HEK293 (cell line): Measurements from ENCODE around the gene GGA3.

Experiments
- CTCF ChIA-PET: fragments of 350-600 bp; formaldehyde crosslinking; extraction: SDS; loops from one replicate; lab custom pipeline; 2021; ENCODE audit warnings: antibody characterized with exemption; lab: Yijun Ruan, JAX
- POLR2A ChIA-PET: fragments of 300-600 bp; formaldehyde crosslinking; extraction: SDS; loops from one replicate; lab custom pipeline; 2020; ENCODE audit warnings: antibody characterized with exemption, inconsistent platforms; lab: Yijun Ruan, JAX
- H3K27ac ChIP-seq: fragments of 200-500 bp; sonication (Bioruptor generic); 2 replicates; pipeline ENCODE4 v1.5.1; 2014; ENCODE audit warnings: low read depth, low read length, control low read depth, inconsistent platforms; ENCODE audit errors: extremely low read depth
- H3K36me3 ChIP-seq, 2 experiments: fragments of 200-500 bp in 1 of 2; sonication (Bioruptor generic) in 1 of 2; 1 replicate in 1 of 2; 2 replicates in 1 of 2; pipeline ENCODE4 v1.5.1; 2014 to 2017; ENCODE audit warnings: inconsistent platforms in 2 of 2, low read length in 2 of 2; ENCODE audit not compliant: control insufficient read depth in 2 of 2, insufficient read depth in 1 of 2
- H3K4me1 ChIP-seq: fragments of 200-500 bp; sonication (Bioruptor generic); 2 replicates; pipeline ENCODE4 v1.5.1; 2014; ENCODE audit warnings: mild to moderate bottlenecking, low read length, inconsistent platforms; ENCODE audit not compliant: control insufficient read depth, insufficient read depth
- H3K4me3 ChIP-seq: 2 replicates; pipeline ENCODE4 v1.5.1; 2011; ENCODE audit warnings: low read depth, mild to moderate bottlenecking, control low read depth, low read length, moderate library complexity
- H3K9me3 ChIP-seq: fragments of 200-500 bp; sonication (Bioruptor generic); 2 replicates; pipeline ENCODE4 v1.5.1; 2014; ENCODE audit warnings: low read depth, low read length, inconsistent platforms; ENCODE audit not compliant: control insufficient read depth, insufficient read depth
- ATF2 ChIP-seq: fragments of 450-650 bp; formaldehyde crosslinking; IDR thresholded peaks from 2 replicates; pipeline ENCODE4 v1.5.1; 2016; ENCODE audit warnings: missing biosample characterization, missing genetic modification characterization, low read depth
- RBAK ChIP-seq: fragments of 450-650 bp; formaldehyde crosslinking; IDR thresholded peaks from 2 replicates; pipeline ENCODE4 v1.5.1; 2016; ENCODE audit warnings: missing biosample characterization, missing genetic modification characterization
- SCRT1 ChIP-seq: fragments of 450-650 bp; formaldehyde crosslinking; IDR thresholded peaks from 2 replicates; pipeline ENCODE4 v1.5.1; 2016; ENCODE audit warnings: missing biosample characterization, missing genetic modification characterization, borderline replicate concordance
- SCRT2 ChIP-seq: fragments of 450-650 bp; formaldehyde crosslinking; IDR thresholded peaks from 2 replicates; pipeline ENCODE4 v1.5.1; 2016; ENCODE audit warnings: missing biosample characterization, missing genetic modification characterization
- ZBTB17 ChIP-seq: fragments of 450-650 bp; formaldehyde crosslinking; IDR thresholded peaks from 2 replicates; pipeline ENCODE4 v1.5.1; 2016; ENCODE audit warnings: missing biosample characterization, missing genetic modification characterization
- ZBTB20 ChIP-seq: fragments of 450-650 bp; formaldehyde crosslinking; IDR thresholded peaks from 2 replicates; pipeline ENCODE4 v1.5.1; 2016; ENCODE audit warnings: missing biosample characterization, missing genetic modification characterization
- ZBTB21 ChIP-seq: fragments of 450-650 bp; formaldehyde crosslinking; IDR thresholded peaks from 2 replicates; pipeline ENCODE4 v1.5.1; 2017; ENCODE audit warnings: missing biosample characterization, missing genetic modification characterization
- ZNF398 ChIP-seq: fragments of 450-650 bp; formaldehyde crosslinking; IDR thresholded peaks from 2 replicates; pipeline ENCODE4 v1.5.1; 2017; ENCODE audit warnings: missing biosample characterization, missing genetic modification characterization
- ZNF404 ChIP-seq: fragments of 450-650 bp; formaldehyde crosslinking; IDR thresholded peaks from 2 replicates; pipeline ENCODE4 v1.5.1; 2017; ENCODE audit warnings: missing biosample characterization, missing genetic modification characterization
- ZNF529 ChIP-seq: fragments of 450-650 bp; formaldehyde crosslinking; IDR thresholded peaks from 2 replicates; pipeline ENCODE4 v1.5.1; 2017; ENCODE audit warnings: missing genetic modification characterization, missing biosample characterization; ENCODE audit not compliant: insufficient replicate concordance
- ZNF548 ChIP-seq: fragments of 450-650 bp; formaldehyde crosslinking; IDR thresholded peaks from 2 replicates; pipeline ENCODE4 v1.5.1; 2016; ENCODE audit warnings: missing biosample characterization, missing genetic modification characterization
- ZNF600 ChIP-seq: fragments of 450-650 bp; formaldehyde crosslinking; IDR thresholded peaks from 2 replicates; pipeline ENCODE4 v1.5.1; 2016; ENCODE audit warnings: missing biosample characterization, missing genetic modification characterization
- ZNF626 ChIP-seq: fragments of 450-650 bp; sonication (Bioruptor Pico); formaldehyde crosslinking; IDR thresholded peaks from 2 replicates; pipeline ENCODE4 v1.5.1; 2018; ENCODE audit warnings: missing biosample characterization, missing genetic modification characterization, inconsistent platforms
- ZNF670 ChIP-seq: fragments of 450-650 bp; formaldehyde crosslinking; IDR thresholded peaks from 2 replicates; pipeline ENCODE4 v1.5.1; 2016; ENCODE audit warnings: missing biosample characterization, missing genetic modification characterization, low read depth
- ZNF747 ChIP-seq: fragments of 450-650 bp; formaldehyde crosslinking; IDR thresholded peaks from 2 replicates; pipeline ENCODE4 v1.5.1; 2016; ENCODE audit warnings: missing biosample characterization, missing genetic modification characterization
- ZSCAN30 ChIP-seq: fragments of 450-650 bp; IDR thresholded peaks from 2 replicates; pipeline ENCODE4 v1.5.1; 2018; ENCODE audit warnings: missing biosample characterization, mild to moderate bottlenecking, missing genetic modification characterization, moderate library complexity
- TF ChIP-seq, protein P1 (sequence below): fragments of 450-650 bp; formaldehyde crosslinking; IDR thresholded peaks from 2 replicates; pipeline ENCODE4 v1.5.1; 2017; ENCODE audit warnings: missing biosample characterization, missing genetic modification characterization
- TF ChIP-seq, protein P2 (sequence below): fragments of 450-650 bp; formaldehyde crosslinking; IDR thresholded peaks from 2 replicates; pipeline ENCODE4 v1.5.1; 2016; ENCODE audit warnings: missing biosample characterization, missing genetic modification characterization

GGA3 gene

GRCh38 chr17:75237100-75238014 lies 24.0 kb downstream of the GGA3 start:
- CTCF ChIA-PET: interaction anchor here (0.5 to 7.4 kb wide), 14 partner anchors 7 to 510 kb away, joined by 3 to 74 read pairs (median 6); partner anchors contain the start of genes GGA3, MIF4GD and MRPS7
- Histone ChIP-seq H3K27ac (no peak overlapping the region), H3K4me1 (no peaks in the 10 kb centered on the region), H3K9me3 (no peaks in the 10 kb centered on the region), H3K4me3 (no peak overlapping the region), H3K36me3 (peaks cover 52 to 93% of the 10 kb centered on the region in 2 experiments)
- 0 out of 2 replicates have a peak, but pooled peaks have one; percentile 21 for TF ChIP-seq SCRT1 (tag by site-specific recombination)
- TF ChIP-seq SCRT2: peak; percentile 60; the same call in 1 of the 2 replicates
- no peak for TF ChIP-seq ZNF626
- 0 out of 2 replicates have a peak, but pooled peaks have one; percentile 24 for TF ChIP-seq ZBTB17 (tag by site-specific recombination)
- peak; percentile 79 for TF ChIP-seq ZNF600 (tag by site-specific recombination)
- POLR2A ChIA-PET: interaction anchor here (0.9 to 3.5 kb wide), 6 partner anchors 9 to 52 kb away, joined by 3 to 26 read pairs (median 3); partner anchors contain the start of genes MIF4GD and SLC25A19

- no peak for TF ChIP-seq ZNF670 (tag by site-specific recombination)
- peak; percentile 51; the same call in 1 of the 2 replicates for TF ChIP-seq ZNF600 (tag by site-specific recombination)
- ChIA-PET POLR2A (interaction anchor here (1.1 kb wide), 1 partner anchor 10 kb away, joined by 3 read pairs; no protein-coding TSS in a partner anchor), CTCF (interaction anchor here (1.2 to 5.7 kb wide), 2 partner anchors 7 to 119 kb away, joined by 3 to 54 read pairs; no protein-coding TSS in a partner anchor)
- H3K4me1 ChIP-seq: no peaks in the 10 kb centered on the region
- no peak overlapping the region for H3K27ac ChIP-seq
- H3K36me3 ChIP-seq: peaks cover 68 to 92% of the 10 kb centered on the region in 2 experiments
- no peaks in the 10 kb centered on the region for H3K9me3 ChIP-seq
- no peak overlapping the region for H3K4me3 ChIP-seq
Measured at GRCh38 chr17:75232786-75233185, 28.6 kb downstream of the GGA3 start.

DNA sequence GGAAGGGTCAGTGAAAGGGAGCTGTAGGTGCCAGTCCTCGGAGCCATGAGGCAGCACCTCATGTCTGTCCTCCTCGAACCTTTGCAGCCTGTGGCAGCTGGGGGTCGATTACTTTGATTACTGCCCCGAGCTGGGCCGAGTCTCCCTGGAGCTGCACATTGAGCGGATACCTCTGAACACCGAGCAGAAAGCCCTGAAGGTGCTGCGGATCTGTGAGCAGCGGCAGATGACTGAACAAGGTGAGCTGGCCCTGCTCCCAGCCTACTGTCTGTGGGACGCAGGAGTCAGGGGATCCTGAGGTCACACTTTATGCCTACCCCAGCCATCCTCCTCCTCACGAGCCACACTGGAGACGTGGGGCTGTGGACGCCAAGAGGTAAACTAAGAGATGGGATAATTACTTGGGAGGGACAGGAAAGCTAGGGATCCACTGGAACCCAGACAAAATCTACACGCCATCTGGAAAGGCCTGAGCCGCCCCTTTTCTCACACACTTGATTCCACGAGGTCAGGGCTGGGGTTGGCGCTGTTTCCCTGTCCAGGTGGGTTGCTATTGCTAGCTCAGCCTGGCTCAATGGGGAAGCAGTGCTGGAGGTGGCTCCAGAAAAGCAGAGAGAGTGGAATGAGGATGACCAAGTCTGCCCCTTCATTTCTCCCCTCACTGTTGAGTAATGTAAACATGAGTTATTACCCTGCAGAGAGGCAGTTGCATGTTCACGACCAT lies 29.5 kb downstream of the GGA3 start:
- Histone ChIP-seq H3K9me3 (no peaks in the 10 kb centered on the region), H3K27ac (no peak overlapping the region), H3K4me1 (no peaks in the 10 kb centered on the region), H3K36me3 (peaks cover 68 to 92% of the 10 kb centered on the region in 2 experiments), H3K4me3 (no peak overlapping the region)
- TF ChIP-seq, protein P1, sequence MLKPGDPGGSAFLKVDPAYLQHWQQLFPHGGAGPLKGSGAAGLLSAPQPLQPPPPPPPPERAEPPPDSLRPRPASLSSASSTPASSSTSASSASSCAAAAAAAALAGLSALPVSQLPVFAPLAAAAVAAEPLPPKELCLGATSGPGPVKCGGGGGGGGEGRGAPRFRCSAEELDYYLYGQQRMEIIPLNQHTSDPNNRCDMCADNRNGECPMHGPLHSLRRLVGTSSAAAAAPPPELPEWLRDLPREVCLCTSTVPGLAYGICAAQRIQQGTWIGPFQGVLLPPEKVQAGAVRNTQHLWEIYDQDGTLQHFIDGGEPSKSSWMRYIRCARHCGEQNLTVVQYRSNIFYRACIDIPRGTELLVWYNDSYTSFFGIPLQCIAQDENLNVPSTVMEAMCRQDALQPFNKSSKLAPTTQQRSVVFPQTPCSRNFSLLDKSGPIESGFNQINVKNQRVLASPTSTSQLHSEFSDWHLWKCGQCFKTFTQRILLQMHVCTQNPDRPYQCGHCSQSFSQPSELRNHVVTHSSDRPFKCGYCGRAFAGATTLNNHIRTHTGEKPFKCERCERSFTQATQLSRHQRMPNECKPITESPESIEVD (tag by site-specific recombination): no peak
- no peak for TF ChIP-seq ATF2 (tag by site-specific recombination)
- no peak for TF ChIP-seq ZBTB21 (tag by site-specific recombination)
- no peak for TF ChIP-seq ZBTB20 (tag by site-specific recombination)
- TF ChIP-seq ZNF529 (tag by site-specific recombination): no peak
- no peak for TF ChIP-seq ZNF398 (tag by site-specific recombination)
- TF ChIP-seq ZSCAN30 (tag by site-specific recombination): no peak
- no peak for TF ChIP-seq RBAK (tag by site-specific recombination)
- no peak for TF ChIP-seq ZBTB17 (tag by site-specific recombination)
- TF ChIP-seq, protein P2, sequence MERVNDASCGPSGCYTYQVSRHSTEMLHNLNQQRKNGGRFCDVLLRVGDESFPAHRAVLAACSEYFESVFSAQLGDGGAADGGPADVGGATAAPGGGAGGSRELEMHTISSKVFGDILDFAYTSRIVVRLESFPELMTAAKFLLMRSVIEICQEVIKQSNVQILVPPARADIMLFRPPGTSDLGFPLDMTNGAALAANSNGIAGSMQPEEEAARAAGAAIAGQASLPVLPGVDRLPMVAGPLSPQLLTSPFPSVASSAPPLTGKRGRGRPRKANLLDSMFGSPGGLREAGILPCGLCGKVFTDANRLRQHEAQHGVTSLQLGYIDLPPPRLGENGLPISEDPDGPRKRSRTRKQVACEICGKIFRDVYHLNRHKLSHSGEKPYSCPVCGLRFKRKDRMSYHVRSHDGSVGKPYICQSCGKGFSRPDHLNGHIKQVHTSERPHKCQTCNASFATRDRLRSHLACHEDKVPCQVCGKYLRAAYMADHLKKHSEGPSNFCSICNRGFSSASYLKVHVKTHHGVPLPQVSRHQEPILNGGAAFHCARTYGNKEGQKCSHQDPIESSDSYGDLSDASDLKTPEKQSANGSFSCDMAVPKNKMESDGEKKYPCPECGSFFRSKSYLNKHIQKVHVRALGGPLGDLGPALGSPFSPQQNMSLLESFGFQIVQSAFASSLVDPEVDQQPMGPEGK: no peak
- no peak for TF ChIP-seq ZNF548
- no peak for TF ChIP-seq ZNF747 (tag by site-specific recombination)
- no peak for TF ChIP-seq ZNF404 (tag by site-specific recombination)
- ChIA-PET POLR2A (interaction anchor here (1.1 kb wide), 1 partner anchor 9 kb away, joined by 3 read pairs; no protein-coding TSS in a partner anchor), CTCF (interaction anchor here (0.6 to 5.7 kb wide), 3 partner anchors 8 to 118 kb away, joined by 3 to 54 read pairs (median 5); no protein-coding TSS in a partner anchor)
